ENCODE data around the gene ZNF485. TPM values are rescaled to one million over a fixed set of nuclear protein-coding genes. Genes with fewer than 3 reads are reported as not detected.

ZNF485 gene
- total RNA-seq, 1 donor from 2014 or later, result 3.4 TPM

- no peaks in the 10 kb centered on the region for H3K27me3 Mint-ChIP-seq (ENCODE audit: unreplicated experiment)
- H3K27ac Mint-ChIP-seq (ENCODE audit: unreplicated experiment), result no peak overlapping the region
- TF ChIP-seq CTCF (IDR thresholded peaks at IDR 0.05; ENCODE audit: partially characterized antibody, unreplicated experiment), result no peak
- no peak for DNase-seq
- H3K4me3 Mint-ChIP-seq (ENCODE audit: unreplicated experiment), result no peak overlapping the region
- H3K9me3 Mint-ChIP-seq (ENCODE audit: unreplicated experiment), result peaks cover 10% of the 10 kb centered on the region
- no peaks in the 10 kb centered on the region for H3K4me1 Mint-ChIP-seq (ENCODE audit: low read depth, unreplicated experiment)
- peaks cover 25% of the 10 kb centered on the region for H3K36me3 Mint-ChIP-seq (ENCODE audit: unreplicated experiment)
Observed at GRCh38 chr10:43616697-43617370, 10.6 kb downstream of the ZNF485 start.

GRCh38 chr10:43619368-43619767 is 13.1 kb downstream of the ZNF485 start:
- Mint-ChIP-seq H3K36me3 (ENCODE audit: unreplicated experiment) (peaks cover 25% of the 10 kb centered on the region), H3K27me3 (ENCODE audit: unreplicated experiment) (no peaks in the 10 kb centered on the region)

GRCh38 chr10:43622038-43622437 is 15.8 kb downstream of the ZNF485 start:
- no peak overlapping the region for H3K27ac Mint-ChIP-seq (ENCODE audit: unreplicated experiment)
- H3K36me3 Mint-ChIP-seq (ENCODE audit: unreplicated experiment), result peaks cover 8% of the 10 kb centered on the region
- H3K27me3 Mint-ChIP-seq (ENCODE audit: unreplicated experiment), result no peaks in the 10 kb centered on the region
- TF ChIP-seq CTCF (IDR thresholded peaks at IDR 0.05; ENCODE audit: partially characterized antibody, unreplicated experiment), result no peak
- DNase-seq, result no peak
- H3K4me3 Mint-ChIP-seq (ENCODE audit: unreplicated experiment), result no peak overlapping the region
- H3K9me3 Mint-ChIP-seq (ENCODE audit: unreplicated experiment), result peaks cover 5% of the 10 kb centered on the region
- no peaks in the 10 kb centered on the region for H3K4me1 Mint-ChIP-seq (ENCODE audit: low read depth, unreplicated experiment)

More at GRCh38 chr10:43619368-43619767, 13.1 kb downstream of the ZNF485 start:
- no peak for DNase-seq
- Mint-ChIP-seq H3K4me1 (ENCODE audit: low read depth, unreplicated experiment) (no peaks in the 10 kb centered on the region), H3K4me3 (ENCODE audit: unreplicated experiment) (no peak overlapping the region), H3K9me3 (ENCODE audit: unreplicated experiment) (peaks cover 10% of the 10 kb centered on the region), H3K27ac (ENCODE audit: unreplicated experiment) (no peak overlapping the region)
- no peak for TF ChIP-seq CTCF (IDR thresholded peaks at IDR 0.05; ENCODE audit: partially characterized antibody, unreplicated experiment)

GRCh38 chr10:43623351-43623750 is 17.1 kb downstream of the ZNF485 start:
- no peak overlapping the region for H3K4me3 Mint-ChIP-seq (ENCODE audit: unreplicated experiment)
- no peak for DNase-seq
- no peaks in the 10 kb centered on the region for H3K4me1 Mint-ChIP-seq (ENCODE audit: low read depth, unreplicated experiment)
- H3K27ac Mint-ChIP-seq (ENCODE audit: unreplicated experiment), result no peak overlapping the region
- H3K36me3 Mint-ChIP-seq (ENCODE audit: unreplicated experiment), result peaks cover 4% of the 10 kb centered on the region
- no peaks in the 10 kb centered on the region for H3K27me3 Mint-ChIP-seq (ENCODE audit: unreplicated experiment)
- no peak for TF ChIP-seq CTCF (IDR thresholded peaks at IDR 0.05; ENCODE audit: partially characterized antibody, unreplicated experiment)
- H3K9me3 Mint-ChIP-seq (ENCODE audit: unreplicated experiment), result peaks cover 5% of the 10 kb centered on the region

- no peaks in the 10 kb centered on the region for H3K36me3 Mint-ChIP-seq (ENCODE audit: unreplicated experiment)
- DNase-seq, result no peak
- H3K4me1 Mint-ChIP-seq (ENCODE audit: low read depth, unreplicated experiment), result no peaks in the 10 kb centered on the region
- H3K27me3 Mint-ChIP-seq (ENCODE audit: unreplicated experiment), result no peaks in the 10 kb centered on the region
- no peak overlapping the region for H3K4me3 Mint-ChIP-seq (ENCODE audit: unreplicated experiment)
- no peak for TF ChIP-seq CTCF (IDR thresholded peaks at IDR 0.05; ENCODE audit: partially characterized antibody, unreplicated experiment)
- H3K27ac Mint-ChIP-seq (ENCODE audit: unreplicated experiment), result no peak overlapping the region
- no peaks in the 10 kb centered on the region for H3K9me3 Mint-ChIP-seq (ENCODE audit: unreplicated experiment)
Observed at GRCh38 chr10:43627942-43628341, 21.7 kb downstream of the ZNF485 start.

Data from glutamatergic neuron (in vitro differentiated cells).